HG02970 (cell line): Measurements from ENCODE around the gene GYS1.
"Not testable (repeated sequence)": the region's sequence is repeated elsewhere in the genome, so short reads cannot be mapped to it uniquely, and the experiment has no call there.

Experiments used
- ATAC-seq: cut with Tn5 transposase; IDR thresholded peaks from one replicate; pipeline ENCODE4 v1.9.1; 2021; ENCODE audit warnings: mild to moderate bottlenecking, moderate library complexity, moderate number of reproducible peaks; ENCODE audit not compliant: unreplicated experiment, low FRiP score

The GYS1 gene

GRCh38 chr19:49018388-49019241, 25.5 kb upstream of the GYS1 start:
- not testable (repeated sequence) for ATAC-seq

DNA sequence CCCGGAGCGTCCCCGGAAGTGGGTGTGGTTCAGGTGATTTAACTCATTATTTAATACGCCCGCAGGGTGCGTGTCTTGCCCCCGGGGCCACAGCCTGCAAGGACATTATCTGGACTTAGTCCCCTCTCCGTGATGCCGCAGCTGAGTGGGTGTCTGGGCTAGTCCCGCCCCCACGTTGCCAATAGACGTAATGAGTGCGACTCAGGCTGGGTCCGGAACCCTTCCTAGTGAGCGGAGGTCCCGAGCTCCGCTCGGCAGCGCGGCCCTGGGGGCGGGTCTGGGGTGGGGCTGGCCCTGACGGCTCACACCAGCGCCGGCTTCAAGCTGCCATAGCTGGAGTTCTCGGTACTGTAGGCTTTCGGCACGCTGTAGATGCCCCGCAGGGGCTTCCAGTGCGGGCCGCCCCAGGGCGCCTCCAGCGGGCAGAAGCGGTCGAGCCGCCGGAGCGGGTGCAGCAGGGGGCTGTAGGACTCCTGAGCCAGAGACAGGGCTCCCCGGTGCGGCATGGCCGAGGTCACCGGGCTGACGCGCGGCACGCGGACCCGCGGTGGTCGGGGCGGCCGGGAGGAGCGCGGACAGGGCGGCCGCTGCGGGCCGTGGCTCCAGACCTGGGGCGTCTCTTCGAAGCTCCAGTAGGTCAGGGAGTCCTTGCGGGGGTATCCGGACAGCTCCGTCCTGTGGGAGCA, 24.7 kb upstream of the GYS1 start:
- no peak for ATAC-seq

DNA sequence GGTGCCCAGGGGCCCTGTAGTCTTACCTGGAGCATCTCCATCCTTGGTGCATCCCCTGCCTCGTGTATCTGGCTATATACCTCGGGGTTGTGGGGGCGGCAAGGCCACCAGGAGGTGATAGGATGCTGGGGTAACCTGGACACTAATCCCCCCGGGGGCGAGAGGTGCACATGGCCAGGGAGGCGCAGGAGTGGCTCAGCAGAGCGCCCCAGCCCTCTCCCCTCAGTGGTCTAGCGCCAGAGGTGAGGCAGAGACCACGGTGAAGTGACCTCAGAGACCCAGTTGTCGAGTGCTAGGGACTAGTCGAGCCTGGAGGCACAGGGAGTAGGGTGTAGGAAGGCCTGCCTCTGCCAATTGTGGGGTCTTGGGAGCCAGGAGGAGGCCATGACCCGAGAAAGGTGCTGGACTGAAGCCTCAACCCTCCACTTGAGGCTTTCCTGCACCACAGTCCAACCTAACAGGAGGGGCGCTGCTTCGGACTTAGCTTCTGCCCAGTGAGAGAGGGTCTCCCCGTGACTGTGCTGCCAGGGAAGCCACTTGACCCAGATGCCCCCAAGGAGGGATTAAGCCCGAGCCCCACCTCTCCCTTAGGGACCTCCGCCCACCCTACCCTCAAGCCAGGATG, 24.0 kb upstream of the GYS1 start, which contains the start of gene LHB:
LHB (minus strand) TSS at position 51 of the 625 bp plus-strand sequence; CDS start at position 41, 10 bp downstream.
- ATAC-seq, result no peak

DNA sequence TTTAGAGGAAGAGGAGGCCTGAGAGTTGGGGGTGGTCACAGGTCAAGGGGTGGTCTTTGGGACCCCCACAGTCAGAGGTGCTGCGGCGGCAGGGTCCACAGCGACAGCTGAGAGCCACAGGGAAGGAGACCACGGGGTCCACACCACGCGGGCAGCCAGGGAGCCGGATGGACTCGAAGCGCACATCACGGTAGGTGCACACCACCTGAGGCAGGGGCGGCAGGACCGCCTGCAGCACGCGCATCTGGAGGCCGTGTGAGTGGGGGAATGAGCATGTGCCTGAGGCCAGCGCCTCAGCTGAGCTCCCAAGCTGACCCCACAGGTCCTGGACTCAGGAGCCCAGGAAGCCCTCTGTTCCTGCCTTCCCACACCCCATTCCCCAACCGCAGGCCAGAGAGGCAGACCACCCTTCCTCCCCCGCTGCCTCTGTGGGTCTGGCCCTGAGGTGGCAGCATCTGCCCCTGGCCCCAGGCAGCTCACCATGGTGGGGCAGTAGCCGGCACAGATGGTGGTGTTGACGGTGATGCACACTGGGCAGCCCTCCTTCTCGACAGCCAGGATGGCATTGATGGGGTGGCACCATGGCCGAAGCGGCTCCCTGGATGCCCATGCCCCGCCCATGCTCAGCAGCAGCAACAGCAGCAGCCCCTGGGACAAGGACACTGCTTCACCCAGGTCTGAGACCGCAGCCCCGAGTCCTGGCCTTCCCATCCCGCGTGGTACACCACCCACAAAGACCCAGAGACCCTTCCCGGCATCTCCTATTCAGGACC, 23.1 kb upstream of the GYS1 start:
- no peak for ATAC-seq

DNA sequence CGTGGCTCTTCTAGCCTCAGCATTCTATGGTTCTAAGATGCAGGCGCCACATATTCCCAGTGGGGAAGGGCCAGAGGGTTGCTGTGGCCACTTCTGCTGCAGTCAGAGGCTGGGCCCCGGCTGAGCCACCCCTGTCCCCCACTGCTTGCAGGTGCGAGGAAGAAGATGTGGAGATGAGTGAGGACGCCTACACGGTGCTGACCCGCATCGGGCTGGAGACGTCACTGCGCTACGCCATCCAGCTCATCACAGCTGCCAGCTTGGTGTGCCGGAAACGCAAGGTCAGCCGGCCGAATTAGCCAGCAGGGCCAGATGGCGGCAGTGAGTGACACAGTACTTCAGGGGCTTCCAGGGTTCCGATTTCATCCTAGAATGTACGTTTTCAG, 21.8 kb upstream of the GYS1 start:
- ATAC-seq, result no peak

DNA sequence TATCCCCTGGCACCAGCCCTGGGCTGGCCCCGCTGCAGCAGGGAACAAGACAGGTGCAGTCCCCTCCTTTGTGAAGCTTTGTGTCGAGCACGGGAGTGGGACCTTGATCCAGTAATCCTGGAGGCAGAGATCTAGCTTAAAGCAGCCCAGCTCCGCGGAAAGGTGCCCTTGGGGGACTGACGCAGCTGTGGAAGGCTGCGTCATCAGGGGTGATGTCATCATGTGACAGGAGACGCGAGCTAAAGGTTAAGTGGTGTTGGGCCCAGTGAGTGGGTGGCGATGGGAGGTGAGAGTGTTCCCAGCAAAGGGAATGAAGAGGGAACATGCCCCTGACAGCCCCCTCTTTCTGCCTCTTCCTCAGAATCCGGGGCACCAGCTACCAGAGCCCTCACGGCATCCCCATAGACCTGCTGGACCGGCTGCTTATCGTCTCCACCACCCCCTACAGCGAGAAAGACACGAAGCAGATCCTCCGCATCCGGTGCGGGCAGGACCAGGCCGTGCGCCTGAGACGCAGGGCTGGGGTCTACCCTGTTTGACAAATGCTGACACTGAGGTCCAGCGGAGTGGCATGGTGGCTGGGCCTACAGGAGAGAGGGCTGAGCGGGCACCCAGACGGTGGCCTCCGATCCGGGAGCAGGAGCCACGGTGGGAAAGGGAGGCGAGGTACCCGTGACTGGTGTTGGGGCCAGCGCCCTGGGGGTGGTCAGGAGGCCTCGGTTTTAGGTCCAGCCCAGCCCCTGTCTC, 21.2 kb upstream of the GYS1 start:
- no peak for ATAC-seq

DNA sequence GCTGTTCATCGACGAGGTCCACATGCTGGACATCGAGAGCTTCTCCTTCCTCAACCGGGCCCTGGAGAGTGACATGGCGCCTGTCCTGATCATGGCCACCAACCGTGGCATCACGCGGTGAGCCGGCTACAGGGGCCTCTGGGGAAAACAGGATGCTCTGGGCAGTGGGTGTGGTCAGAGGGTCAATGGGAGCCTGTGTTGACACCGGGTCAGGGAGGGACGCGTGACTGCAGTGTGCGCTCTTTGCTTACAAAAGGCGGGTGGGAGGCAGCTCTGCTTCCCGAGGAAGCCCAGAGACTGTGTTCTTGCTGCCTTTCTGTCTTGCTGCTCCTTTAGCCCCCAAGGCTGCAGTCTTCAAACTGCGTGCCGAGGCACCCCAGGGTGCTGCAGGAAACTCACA, 18.1 kb upstream of the GYS1 start:
- no peak for ATAC-seq

DNA sequence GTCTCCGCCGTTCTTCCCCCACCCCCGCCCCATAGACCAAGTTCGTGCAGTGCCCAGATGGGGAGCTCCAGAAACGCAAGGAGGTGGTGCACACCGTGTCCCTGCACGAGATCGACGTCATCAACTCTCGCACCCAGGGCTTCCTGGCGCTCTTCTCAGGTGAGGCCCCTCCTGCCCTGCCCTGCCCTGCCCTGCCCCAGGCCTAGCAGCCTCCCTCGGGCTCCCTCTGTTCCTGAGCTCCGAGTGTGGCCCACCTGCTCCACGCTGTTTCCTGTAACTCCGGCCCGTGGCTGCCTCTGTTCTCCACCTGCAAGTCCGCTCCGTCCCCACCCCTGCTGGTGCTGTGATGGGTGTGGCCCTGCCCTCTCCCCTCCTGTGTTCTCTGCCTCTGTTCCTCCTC, 17.3 kb upstream of the GYS1 start:
- no peak for ATAC-seq

DNA sequence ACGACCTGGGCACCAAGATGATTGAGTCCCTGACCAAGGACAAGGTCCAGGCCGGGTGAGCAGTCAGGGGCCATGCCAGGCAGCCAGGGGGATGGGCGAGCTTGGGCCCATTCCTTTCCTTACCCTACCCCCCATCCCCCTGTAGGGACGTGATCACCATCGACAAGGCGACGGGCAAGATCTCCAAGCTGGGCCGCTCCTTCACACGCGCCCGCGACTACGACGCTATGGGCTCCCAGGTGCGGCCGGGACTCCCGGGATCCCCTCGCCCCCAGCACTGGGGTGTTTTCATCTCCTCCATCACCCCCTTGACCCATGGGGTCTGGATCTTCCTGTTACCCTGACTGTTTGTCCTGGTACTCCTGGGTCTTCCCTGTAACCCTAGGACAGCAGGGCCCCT, 16.7 kb upstream of the GYS1 start:
- ATAC-seq, result no peak

GRCh38 chr19:49006905-49007304, 13.8 kb upstream of the GYS1 start:
- no peak for ATAC-seq

DNA sequence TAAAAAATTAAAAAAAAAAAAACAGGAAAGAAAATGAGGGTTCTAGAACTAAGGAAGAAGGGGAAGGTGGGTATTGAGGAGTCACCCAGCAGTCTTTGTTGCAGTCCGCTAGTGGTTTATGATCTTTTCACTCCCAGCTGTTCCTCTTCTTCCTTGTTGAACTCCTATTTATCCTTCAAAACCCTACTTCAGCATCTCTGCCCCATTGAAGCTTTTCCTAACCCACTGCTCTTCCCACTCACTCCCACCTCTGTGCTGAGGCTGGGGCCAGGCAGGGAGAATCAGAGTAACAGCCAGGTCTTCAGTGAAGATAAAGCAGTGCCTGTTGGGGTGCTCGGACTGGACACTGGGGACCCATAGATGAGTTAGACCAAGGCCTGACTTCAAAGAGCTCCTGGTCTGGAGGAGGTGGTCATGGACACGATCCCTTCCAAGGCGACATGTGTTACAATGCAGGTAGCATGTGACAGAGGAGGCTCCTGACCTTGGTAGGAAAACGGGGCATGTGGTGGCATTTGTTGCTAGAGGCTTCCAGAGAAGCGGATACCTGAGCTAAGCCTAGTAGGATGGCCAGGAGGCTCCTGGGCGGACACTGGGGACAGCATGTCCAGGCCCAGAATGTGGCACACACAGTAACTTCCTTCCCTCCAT, 12.0 kb upstream of the GYS1 start:
- no peak for ATAC-seq

DNA sequence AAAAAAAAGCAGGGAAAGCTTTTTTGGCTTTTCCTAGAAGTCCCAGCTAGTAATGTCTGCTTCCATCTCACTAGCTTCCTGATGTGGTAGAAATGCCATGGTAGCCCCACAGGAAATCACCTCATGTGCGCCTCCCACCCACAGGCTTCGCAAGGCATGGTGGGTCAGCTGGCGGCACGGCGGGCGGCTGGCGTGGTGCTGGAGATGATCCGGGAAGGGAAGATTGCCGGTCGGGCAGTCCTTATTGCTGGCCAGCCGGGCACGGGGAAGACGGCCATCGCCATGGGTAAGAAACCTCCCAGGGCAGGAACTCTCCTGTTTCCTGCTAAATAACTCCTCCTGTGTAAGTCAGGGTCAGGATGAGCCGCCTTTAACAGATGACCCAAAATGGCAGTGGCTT, 11.0 kb upstream of the GYS1 start:
- ATAC-seq, result no peak

GRCh38 chr19:48999481-49000325, 6.6 kb upstream of the GYS1 start:
- ATAC-seq, result no peak

GRCh38 chr19:48997972-48998371, 4.9 kb upstream of the GYS1 start:
- ATAC-seq, result no peak

DNA sequence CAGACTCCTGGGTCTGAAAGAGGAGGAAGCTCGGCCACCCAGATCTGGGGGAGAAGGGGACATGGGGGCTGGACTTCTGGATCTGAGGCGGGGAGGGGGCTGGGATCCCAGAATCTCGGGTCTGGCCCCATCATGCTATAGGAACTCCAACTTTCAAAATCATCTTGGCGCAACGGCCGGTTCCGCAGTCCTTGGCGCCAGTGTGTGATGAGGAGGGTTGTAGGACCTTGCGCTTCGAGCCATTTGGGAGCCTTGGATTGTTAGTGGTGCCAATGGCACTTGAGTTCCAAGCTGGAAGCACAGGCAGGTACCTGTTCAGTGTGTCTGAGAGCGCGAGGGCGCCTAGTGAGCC, 902 bp upstream of the GYS1 start:
- ATAC-seq, result no peak

- no peak for ATAC-seq
Observed at GRCh38 chr19:48992581-48993174, 431 bp downstream of the GYS1 start.

GRCh38 chr19:48991873-48992580, 1.1 kb downstream of the GYS1 start:
- ATAC-seq, result no peak
